ENCODE measurements around the gene KHK.

The KHK gene

DNA sequence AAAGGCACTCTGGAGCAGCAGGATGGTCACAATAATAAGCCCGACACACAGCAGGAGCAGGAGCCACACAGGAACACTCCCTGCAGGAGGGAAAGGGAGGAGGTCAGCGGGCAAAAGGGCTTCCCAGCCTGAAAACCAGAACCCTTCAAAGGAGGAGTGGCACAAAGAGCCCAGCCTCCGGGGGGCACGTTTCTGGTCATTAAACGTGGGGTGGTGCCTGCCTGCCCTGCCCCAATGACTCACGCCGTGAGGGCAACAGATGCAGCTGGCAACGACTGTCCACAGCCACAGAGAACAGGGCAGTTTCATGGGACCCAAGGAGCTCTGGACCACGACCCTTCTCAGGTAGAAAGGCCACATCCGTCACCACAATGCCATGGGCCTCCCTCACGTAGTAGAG is 44.9 kb downstream of the KHK start:
- no peak for DNase-seq

DNA sequence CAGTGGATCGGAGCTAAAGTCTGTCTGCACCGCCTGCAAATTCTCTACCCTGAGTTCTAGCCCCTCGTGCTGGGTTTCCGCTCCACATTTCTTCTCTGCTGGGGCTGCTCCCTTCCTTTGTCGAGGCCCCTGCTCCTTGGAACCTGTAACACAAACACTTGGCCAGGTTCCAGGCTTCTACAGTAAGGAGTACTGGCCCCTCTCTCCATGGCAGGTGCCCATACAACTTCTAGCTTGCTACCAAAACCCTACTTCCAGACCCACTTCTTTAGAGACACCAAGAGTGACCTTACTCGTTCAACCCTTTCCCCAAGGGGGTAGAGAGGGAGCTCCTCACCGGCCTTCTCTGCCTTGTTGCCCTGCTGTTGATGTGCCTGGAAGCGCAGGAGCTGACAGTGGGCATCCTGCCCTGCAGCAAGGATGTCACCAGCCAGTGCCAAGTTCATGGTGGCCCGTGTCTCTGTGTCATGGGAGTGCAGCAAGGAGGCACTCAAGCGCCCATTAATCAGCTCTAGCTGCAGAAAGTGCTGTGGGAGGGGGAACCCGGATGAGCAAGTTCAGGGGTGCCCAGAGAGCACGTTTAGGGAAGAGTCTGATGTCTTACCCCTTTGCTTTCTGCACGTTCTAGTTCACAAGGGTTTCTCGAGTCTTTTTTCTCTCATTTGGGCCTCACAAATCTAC is 46.8 kb downstream of the KHK start:
- DNase-seq, result peak; percentile 41

DNA sequence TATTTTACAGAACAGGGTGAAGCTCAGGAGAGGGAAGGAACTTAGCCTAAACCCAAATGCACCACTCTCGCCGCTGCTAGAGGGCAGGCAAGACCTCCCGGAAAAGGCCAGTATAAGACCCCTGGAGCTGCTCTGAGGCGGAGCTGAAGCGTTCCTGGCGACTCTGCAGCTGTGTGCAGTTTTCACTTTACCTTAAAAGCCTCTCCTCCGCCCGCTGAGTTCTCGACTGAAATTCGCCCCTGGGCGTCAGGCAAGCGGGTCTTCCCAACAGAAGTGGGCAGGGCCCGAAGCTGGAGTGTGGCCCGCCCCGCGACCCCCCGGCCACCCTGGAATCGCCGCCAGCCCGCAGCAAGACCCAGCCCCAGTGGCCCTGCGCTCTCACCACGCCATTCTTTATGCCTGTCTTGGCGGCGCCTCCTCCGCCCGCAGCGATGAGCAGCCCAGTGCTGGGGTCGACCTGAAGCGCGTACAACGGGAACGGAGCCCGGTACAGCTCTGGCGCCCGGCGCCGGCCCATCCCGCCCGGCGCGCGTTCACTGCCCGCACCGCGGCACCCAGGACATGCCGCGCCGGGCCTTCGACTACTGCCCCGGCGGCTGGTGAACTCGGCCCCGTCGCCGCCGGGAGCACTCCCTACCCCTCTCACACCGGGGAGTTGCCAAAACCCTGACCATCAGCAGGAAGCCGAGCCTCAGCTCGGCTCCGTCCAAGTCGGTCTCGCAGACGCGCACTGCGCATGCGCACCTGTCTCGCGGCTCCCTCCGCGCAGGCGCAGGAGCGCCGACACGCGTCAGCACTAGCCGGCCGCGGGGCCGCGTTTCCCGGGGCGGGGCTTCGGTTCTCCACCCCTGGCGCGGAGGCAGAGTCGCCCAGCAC is 47.6 kb downstream of the KHK start, which contains the start of gene PREB:
Gene PREB, minus strand, starts transcription at position 732 of the 876 bp plus-strand sequence. Its CDS starts 215 bp downstream, at position 517.
- peak; percentile 97 for DNase-seq

DNA sequence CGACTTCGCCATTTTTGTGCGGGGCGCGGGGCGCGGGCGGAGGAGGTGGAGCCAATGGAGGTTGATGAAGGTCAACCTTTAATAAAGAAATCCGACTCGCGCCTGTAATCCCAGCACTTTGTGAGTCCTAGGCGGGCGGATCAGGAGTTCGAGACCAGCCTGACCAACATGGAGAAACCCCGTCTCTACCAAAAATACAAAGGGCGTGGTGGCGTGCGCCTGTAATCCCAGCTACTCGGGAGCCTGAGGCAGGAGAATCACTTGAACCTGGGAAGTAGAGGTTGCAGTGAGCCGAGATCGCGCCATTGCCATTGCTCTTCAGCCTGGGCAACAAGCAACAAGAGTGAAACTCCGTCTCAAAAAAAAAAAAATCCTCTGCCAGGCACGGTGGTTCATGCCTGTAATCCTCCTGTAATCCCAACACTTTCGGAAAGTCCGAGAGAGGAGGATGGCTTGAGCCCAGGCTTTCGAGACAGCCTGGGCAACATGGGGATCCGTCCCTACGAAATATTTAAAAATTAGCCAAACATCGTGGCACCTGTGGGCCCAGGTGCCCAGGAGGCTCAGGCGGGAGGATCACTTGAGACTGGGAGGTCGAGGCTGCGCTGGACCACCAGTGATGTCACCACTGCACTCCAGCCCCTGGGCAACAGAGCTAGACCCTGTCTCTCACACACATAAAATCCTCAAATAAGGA is 48.4 kb downstream of the KHK start:
- DNase-seq, result no peak

DNA sequence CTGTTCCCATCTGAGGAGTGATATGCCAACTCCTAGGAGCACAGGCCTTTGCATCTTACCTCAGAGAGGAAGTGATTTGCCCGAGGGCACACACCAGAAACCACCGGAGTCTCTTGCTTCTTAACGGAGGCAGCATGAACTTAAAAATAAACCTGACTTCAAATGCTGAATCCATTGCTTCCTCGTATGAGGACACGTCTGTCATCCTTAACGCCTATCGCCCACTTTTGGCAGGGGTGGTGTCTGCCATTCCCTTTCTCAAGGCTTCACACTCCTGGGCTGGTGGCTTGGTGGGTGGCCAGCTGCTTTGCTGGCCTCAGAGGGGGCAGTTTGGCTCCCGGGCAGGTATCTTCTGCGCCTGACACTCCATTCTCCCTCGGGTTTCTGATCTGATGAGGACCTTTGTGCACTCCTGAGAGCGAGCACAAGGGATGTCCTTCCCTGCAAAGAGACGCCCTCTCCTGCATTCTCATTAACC is 48.9 kb downstream of the KHK start:
- no peak for DNase-seq

DNA sequence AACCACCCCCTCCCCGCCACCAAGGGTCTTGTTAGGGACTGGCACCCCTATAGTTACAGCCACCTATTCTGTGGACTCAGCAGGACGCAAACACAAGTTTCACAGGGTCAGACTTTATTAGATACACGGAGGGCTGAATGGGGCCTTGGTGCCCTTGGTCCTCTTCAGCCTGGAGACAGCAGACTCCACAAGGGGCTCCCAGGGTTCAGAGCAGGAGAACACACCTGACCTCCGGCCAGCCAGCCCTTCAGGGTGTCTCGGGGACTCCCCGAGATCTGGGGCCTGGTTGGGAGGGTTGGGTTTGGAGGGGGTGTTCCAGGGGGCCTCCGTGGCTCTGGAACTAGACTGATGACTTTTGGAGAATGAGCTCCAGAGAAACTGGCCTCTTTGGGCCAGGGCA is 50.2 kb downstream of the KHK start:
- peak; percentile 34 for DNase-seq

DNA sequence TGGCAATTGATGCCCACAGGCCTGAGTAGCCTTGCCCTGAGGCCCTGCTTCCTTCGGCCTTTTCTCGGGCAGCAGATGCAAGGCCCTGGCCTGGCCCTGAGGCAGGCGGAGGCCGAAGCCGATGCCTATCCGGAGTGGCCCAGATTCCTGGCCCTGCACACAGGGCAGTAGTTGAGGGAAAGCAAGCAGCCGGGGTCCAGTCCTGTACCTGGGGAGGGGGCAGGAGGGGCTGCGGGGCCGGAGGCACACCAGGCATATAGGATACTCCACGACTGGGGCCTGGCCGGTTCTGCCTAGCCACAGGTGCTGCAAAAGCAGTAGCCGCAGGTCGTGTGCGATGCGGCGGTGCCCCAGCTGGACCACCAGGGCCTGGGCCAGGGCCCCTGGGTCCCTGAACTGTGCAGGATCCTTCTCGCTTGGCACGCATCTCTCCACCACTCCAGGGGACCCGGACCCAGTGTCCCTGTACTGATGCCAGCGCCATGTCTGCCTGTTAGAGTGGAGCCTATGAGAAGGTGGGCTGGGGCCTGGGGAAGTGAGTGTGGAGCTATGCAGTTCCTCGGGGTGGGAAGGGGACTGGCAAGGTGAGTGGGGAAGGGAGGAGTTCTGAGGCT is 50.9 kb downstream of the KHK start:
- peak; percentile 53 for DNase-seq

DNA sequence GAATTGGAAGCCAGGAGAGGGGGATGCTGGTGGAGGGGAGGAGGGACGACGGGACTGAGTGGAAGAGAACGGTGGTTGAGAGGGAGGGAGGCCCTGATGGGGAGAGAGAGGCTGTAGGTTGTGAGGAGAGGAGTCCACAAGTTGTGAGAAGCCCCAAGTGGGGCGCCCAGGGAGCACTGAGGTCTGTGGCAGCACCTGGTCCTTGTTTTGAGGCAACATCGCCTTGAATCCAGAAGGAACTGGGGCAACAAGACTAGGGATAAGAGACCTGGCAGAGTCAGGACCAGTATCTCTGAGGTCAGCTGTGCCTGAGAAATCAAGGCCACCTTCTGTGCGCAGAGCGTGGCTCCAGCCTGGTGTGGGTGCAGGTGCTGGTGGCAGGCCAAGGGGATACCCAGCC is 51.5 kb downstream of the KHK start:
- DNase-seq, result peak; percentile 34

DNA sequence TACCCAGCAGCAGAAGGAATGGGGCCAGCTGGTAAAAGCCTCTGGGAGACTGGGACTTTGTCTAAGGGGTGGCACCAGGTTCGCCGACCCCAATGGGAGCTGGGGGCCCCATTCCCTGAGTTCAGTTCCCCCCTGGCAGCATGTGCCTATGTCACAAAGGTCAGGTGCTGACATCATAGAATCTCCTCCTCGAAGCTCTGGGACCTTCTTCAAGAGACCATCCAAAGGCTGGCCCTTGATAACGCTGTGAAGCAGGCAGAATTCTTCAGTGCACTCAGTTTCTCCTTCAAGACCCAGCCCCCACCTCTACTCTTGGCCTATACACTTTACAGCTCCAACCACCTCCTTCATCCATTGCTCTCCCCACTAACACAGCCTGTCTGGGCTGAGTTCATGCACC is 52.7 kb downstream of the KHK start, which contains the start of gene PRR30:
Gene PRR30, minus strand, starts transcription at position 101 of the 400 bp plus-strand sequence. CDS start 1,081 bp downstream, outside the sequence.
- DNase-seq, result peak; percentile 27

DNA sequence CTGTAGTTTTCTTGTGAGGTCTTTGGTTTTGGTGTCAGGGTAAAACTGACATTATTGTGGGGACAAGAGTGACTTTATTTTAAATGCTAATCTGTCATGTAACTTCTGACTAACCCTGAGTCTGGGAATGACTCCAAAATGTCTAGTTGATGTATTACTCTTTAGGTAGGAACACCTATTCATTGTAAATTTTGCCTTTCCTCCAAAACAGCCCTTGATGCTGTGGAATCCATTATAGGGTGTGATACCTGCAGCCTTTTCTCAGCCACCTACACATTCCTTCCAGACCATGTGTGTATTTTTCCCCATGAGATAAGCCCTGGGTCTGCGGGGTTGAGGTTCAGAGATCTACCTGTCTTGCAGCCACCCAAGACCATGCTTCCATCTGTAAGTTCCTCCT is 56.7 kb downstream of the KHK start:
- no peak for DNase-seq

DNA sequence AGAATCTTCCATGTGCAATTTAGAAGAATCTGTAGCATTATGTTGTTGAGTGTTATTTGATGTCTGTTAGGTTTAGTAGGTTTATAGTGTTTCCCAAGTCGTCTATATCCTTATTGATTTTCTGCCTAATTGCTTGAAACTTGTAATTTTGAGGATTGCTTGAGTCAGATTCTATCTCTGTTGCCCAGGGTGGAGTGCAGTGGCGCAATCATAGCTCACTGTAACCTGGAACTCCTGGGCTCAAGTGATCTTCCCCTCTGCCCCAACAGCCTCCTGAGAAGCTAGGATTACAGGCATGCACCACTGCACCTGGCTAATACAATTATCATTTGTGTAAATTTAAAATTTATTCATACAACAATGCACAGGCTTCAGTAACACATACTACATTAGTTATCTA is 59.1 kb downstream of the KHK start:
- DNase-seq, result no peak

DNA sequence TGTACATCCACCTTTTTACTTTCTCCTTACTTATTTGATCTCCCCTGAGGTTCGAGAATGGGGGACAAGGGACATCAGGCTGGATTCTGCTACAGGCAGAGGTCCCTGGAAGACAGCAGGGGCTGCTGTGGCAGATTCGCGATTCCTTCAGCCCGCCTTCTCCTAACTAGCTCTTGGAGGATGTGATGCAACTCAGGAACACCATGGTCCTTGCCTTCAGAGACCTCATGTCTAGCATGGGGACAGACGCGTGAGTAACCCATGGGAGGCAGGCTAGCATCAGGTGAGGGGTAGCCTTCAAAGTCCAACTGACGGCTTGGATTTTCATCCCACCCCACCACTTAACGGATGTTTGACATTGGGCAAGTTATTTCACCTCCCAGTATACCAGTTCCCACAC is 61.4 kb downstream of the KHK start:
- no peak for DNase-seq

DNA sequence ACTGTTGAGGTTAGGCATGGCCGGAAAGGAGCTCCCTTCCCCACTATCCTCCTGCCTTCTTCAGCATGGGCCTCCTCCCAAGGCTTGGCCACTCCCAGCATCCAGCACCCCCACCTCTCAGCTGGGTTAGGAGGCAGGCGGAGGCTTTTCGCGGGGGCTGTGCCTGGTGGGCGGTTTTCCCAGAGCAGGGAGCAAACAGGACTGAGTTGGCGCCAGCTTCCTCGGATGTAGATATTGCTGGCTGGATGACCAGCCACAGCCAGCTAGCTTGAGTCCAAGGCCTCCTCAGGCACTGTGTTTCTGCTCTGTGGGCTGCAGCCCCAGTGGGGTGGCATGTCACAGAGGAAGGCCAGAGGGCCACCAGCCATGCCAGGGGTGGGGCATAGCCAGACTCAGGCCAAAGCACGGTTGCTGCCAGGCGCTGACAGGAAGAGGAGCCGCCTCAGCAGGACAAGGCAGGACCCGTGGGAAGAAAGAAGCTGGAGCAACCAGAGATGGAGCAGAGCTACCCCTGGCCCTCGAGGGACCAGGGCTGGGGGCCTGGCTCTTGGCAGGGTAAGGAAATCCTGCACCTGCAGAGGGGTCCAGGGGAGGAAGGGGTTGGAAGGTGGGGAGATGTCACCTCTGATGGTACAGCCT is 62.3 kb downstream of the KHK start, which contains the start of gene TCF23:
Gene TCF23, plus strand, starts transcription at position 204 of the 639 bp plus-strand sequence. Its CDS starts 130 bp downstream, at position 334.
- no peak for DNase-seq

DNA sequence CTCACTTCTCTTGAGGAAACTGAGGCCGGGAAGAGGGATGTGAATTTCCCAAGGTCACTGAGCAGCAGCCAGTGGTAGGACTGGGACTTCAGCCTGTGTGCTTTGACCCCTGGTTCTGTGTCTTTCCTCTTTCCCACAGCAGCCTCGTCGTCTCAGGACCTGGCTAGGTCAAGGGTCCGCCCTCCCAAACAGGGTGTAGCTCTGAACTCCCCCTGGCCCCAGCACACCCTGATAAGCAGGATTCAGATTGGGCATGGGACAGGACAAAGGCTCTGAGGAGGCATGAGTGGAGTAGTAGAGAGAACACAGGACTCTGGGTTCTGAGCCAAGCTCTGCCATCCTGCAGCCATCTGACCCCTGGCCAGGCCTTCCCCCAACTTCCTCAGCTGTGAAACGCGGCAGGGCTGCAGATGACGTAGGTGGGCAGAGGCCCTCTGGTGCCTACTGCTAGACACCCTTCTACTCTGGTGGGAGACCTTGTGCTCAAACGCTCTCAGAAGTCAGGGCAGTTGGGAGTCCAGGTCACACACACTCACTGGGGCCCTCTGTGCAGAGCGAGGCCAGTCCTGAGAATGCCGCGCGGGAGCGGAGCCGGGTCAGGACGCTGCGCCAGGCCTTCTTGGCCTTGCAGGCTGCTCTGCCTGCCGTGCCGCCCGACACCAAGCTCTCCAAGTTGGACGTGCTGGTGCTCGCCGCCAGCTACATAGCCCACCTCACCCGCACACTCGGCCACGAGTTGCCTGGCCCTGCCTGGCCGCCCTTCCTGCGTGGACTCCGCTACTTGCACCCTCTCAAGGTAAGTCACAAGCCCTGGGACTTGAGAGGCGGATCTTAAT is 63.2 kb downstream of the KHK start:
- no peak for DNase-seq
